PFSK-1 (cell line): ENCODE results near the gene NCOA6.

Experiments
- FOXP2 ChIP-seq: optimal IDR thresholded peaks from 2 replicates; pipeline ENCODE3; 2011; ENCODE audit warnings: borderline replicate concordance, control low read depth, inconsistent platforms; ENCODE audit not compliant: insufficient read depth; ENCODE audit errors: extremely low read length, extremely low read depth
- POLR2AphosphoS5 ChIP-seq: IDR thresholded peaks from 2 replicates; pipeline ENCODE4 v1.6.1; 2012; ENCODE audit warnings: low read depth, mild to moderate bottlenecking, control low read depth, low read length, moderate library complexity
- REST ChIP-seq, 2 experiments: IDR thresholded peaks; 2 replicates each; pipeline versions ENCODE4 v1.6.1 to v1.8.0; 2011 to 2012; ENCODE audit warnings: low read depth in 2 of 2, low read length in 2 of 2, control low read depth in 1 of 2, inconsistent platforms in 1 of 2, mild to moderate bottlenecking in 1 of 2, moderate library complexity in 1 of 2; ENCODE audit not compliant: insufficient read depth in 1 of 2
- SIN3A ChIP-seq: IDR thresholded peaks from 2 replicates; pipeline ENCODE4 v1.6.1; 2012; ENCODE audit warnings: mild to moderate bottlenecking, low read length, moderate library complexity, borderline replicate concordance; ENCODE audit not compliant: insufficient read depth
- TAF1 ChIP-seq: IDR thresholded peaks from 2 replicates; pipeline ENCODE4 v1.6.1; 2012; ENCODE audit warnings: low read length, control low read depth, borderline replicate concordance; ENCODE audit not compliant: insufficient read depth

- TF ChIP-seq POLR2AphosphoS5 (no peak), TAF1 (no peak), REST (IDR thresholded peaks at IDR 0.05; ENCODE audit: insufficient read depth in 1 of 2, low read depth in 2 of 2, low read length in 2 of 2) (no peak), SIN3A (no peak), FOXP2 (no peak)
Observed at GRCh38 chr20:34720266-34720665, 105.2 kb downstream of the NCOA6 start.
